ENCODE measurements around the gene SYNPO2.

DNA sequence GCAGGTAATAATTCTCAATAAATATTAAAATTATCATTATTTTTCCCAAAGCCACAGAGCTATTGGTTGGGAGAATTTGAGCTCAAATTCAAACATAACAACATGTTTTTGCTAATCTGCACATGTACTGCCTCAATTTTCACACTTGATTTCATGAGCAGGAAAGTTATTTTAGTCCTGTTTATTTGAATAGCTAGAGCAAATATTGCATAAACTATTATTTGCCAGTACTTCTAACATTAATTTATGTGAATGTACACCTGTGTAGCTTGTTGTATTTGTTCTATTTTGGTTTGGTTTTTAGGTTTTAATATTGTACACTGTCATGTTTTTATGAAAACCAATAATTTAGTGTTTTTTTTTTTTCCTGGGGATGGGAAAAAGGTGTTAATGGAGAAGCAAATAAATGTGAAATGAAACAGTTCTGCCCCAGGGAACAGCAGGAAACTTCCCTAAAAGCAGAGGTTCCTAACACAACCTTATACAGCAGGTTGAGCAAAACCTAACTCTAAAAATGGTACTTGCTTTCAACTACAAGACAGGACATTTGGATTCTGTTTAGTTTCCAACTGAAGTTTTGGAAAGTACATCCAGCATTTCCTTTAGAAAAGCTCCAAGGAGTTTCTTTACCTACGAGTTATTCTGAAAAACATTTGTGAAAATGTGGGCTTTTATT, 99.4 kb downstream of the SYNPO2 start:
- TF ChIP-seq TCF7L2 (IDR thresholded peaks at IDR 0.05; ENCODE audit: borderline replicate concordance, extremely low read depth, insufficient read depth, insufficient read length) (no peak), JUND (IDR thresholded peaks at IDR 0.05) (no peak), POLR2AphosphoS5 (IDR thresholded peaks at IDR 0.05; ENCODE audit: low read depth, low read length) (no peak), EZH2 (IDR thresholded peaks at IDR 0.05) (no peak), POLR2A (IDR thresholded peaks at IDR 0.05; ENCODE audit: borderline replicate concordance, extremely low read depth, insufficient read depth, insufficient read length) (no peak), EZH2phosphoT487 (IDR thresholded peaks at IDR 0.05; ENCODE audit: borderline replicate concordance) (no peak), ZNF274 (IDR thresholded peaks at IDR 0.05; ENCODE audit: low read depth, low read length) (no peak), CBX3 (IDR thresholded peaks at IDR 0.05; ENCODE audit: low read depth) (no peak)
- TF ChIP-seq, protein P1, sequence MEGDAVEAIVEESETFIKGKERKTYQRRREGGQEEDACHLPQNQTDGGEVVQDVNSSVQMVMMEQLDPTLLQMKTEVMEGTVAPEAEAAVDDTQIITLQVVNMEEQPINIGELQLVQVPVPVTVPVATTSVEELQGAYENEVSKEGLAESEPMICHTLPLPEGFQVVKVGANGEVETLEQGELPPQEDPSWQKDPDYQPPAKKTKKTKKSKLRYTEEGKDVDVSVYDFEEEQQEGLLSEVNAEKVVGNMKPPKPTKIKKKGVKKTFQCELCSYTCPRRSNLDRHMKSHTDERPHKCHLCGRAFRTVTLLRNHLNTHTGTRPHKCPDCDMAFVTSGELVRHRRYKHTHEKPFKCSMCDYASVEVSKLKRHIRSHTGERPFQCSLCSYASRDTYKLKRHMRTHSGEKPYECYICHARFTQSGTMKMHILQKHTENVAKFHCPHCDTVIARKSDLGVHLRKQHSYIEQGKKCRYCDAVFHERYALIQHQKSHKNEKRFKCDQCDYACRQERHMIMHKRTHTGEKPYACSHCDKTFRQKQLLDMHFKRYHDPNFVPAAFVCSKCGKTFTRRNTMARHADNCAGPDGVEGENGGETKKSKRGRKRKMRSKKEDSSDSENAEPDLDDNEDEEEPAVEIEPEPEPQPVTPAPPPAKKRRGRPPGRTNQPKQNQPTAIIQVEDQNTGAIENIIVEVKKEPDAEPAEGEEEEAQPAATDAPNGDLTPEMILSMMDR (IDR thresholded peaks at IDR 0.05 in 2 of 3, conservative IDR thresholded peaks at IDR 0.05 in 1 of 3; ENCODE audit: borderline replicate concordance in 1 of 3, insufficient read depth in 1 of 3, low read depth in 2 of 3, low read length in 2 of 3) = no peak
- TF ChIP-seq, protein P2, sequence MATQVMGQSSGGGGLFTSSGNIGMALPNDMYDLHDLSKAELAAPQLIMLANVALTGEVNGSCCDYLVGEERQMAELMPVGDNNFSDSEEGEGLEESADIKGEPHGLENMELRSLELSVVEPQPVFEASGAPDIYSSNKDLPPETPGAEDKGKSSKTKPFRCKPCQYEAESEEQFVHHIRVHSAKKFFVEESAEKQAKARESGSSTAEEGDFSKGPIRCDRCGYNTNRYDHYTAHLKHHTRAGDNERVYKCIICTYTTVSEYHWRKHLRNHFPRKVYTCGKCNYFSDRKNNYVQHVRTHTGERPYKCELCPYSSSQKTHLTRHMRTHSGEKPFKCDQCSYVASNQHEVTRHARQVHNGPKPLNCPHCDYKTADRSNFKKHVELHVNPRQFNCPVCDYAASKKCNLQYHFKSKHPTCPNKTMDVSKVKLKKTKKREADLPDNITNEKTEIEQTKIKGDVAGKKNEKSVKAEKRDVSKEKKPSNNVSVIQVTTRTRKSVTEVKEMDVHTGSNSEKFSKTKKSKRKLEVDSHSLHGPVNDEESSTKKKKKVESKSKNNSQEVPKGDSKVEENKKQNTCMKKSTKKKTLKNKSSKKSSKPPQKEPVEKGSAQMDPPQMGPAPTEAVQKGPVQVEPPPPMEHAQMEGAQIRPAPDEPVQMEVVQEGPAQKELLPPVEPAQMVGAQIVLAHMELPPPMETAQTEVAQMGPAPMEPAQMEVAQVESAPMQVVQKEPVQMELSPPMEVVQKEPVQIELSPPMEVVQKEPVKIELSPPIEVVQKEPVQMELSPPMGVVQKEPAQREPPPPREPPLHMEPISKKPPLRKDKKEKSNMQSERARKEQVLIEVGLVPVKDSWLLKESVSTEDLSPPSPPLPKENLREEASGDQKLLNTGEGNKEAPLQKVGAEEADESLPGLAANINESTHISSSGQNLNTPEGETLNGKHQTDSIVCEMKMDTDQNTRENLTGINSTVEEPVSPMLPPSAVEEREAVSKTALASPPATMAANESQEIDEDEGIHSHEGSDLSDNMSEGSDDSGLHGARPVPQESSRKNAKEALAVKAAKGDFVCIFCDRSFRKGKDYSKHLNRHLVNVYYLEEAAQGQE (IDR thresholded peaks at IDR 0.05; ENCODE audit: low read depth) = no peak
